Ectodermal cell (in vitro differentiated cells): ENCODE results near the gene TMEM106C.
A peak's percentile ranks its signal among the peaks of the same experiment; 100 is the strongest.
"Not testable (repeated sequence)": the region's sequence is repeated elsewhere in the genome, so short reads cannot be mapped to it uniquely, and the experiment has no call there.

Experiments
- H3K27ac ChIP-seq: 2 replicates; pipeline ENCODE4 v1.7.0; 2013; ENCODE audit warnings: mild to moderate bottlenecking, low read depth, low read length; ENCODE audit not compliant: insufficient read depth, poor library complexity, severe bottlenecking
- H3K27me3 ChIP-seq: 2 replicates; pipeline ENCODE4 v1.7.0; 2013; ENCODE audit warnings: mild to moderate bottlenecking, low read length; ENCODE audit not compliant: insufficient read depth, control insufficient read depth, poor library complexity, severe bottlenecking
- H3K36me3 ChIP-seq: one replicate; pipeline ENCODE4 v1.7.0; 2013; ENCODE audit warnings: low read length; ENCODE audit not compliant: control insufficient read depth, insufficient read depth
- H3K4me1 ChIP-seq: one replicate; pipeline ENCODE4 v1.7.0; 2013; ENCODE audit warnings: low read length; ENCODE audit not compliant: control insufficient read depth, insufficient read depth
- H3K4me3 ChIP-seq: 2 replicates; pipeline ENCODE4 v1.7.0; 2013; ENCODE audit warnings: low read depth, low read length, control low read depth; ENCODE audit not compliant: insufficient read depth
- H3K9me3 ChIP-seq: 2 replicates; pipeline ENCODE4 v1.7.0; 2013; ENCODE audit warnings: mild to moderate bottlenecking, low read length, moderate library complexity; ENCODE audit not compliant: control insufficient read depth
- WGBS, 2 experiments: methylation state at CpG; one replicate each; pipeline ENCODE4 v1.1.7; 2013; ENCODE audit warnings: missing lambda C conversion rate in 2 of 2; 5-methylcytosine and 5-hydroxymethylcytosine counted together

Gene TMEM106C

DNA sequence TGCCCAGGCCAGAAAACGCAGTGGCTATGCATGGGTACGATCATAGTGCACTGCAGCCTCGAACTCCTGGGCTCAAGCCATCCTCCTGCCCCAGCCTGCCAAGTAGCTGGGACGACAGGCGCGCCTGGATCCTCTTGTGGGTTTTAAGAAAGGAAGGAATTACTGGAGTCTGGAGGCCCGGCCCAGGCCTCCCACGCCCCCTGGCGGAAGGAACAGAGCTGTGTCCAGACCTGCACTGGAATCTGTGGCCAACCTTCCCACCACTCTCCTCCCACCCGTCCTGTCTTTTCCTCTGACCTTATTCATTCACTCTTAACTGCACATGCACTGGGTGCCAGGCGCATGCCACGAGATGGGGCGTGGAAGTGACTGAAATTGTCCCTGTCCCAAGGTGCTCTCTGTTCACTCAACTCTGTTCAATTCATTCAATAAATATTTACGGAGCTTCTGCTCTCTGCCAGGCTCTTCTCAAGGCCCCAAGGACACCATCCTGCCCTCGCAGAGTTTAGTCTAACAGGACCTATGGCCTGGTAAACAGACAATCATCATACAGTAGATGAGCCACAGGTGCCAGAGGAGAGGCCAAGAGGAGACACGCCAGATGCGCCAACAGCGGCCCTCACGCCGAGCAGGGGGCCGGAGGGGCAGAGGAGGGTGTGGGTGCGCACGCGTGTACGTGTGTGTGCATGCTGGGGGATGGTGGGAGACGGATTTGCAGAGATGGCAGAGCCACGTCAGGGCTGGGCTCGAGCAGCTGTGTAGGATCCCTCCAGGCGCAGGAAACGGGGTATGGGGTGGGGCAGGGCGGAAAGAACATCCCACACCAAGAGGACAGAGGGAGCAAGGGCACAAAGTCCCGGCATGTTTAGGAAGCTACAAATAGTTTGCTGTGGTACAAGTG, 13.7 kb upstream of the TMEM106C start:
- Histone ChIP-seq H3K36me3 (no peaks in the 10 kb centered on the region), H3K27me3 (no peaks in the 10 kb centered on the region), H3K27ac (no peak overlapping the region), H3K9me3 (no peaks in the 10 kb centered on the region), H3K4me1 (no peaks in the 10 kb centered on the region), H3K4me3 (no peak overlapping the region)
- WGBS, 2 experiments = 64% methylated on average over 32 of the region's 32 CpGs

DNA sequence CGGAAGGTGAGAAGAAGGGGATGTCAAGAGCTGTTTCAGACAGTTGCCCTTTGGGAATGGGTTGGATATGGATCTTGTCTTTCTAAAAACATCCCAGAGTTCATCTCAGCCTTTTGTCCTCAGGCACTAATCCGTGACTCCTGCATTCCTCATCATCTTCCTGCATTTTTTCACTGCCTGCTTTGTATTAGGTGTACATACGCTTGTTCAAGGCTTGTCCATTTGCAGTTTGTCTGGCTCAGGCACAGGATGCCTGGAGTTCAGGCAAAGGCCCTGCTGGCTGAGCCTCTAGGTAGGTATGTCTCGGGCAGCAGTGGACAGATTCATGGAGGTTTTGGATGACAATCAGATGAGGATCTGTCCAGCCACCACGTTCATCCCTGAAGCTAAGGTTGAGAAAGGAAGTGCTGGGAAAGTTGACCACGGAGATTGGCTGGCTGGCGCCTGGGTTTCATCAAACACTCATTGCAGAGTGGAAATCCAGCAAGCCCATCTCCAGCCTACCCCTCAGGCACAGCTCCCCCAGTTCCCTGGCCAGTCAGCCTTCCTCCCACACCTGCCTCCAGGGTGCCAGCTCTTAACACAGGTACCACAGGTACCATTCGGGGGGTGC, 12.4 kb upstream of the TMEM106C start:
- no peaks in the 10 kb centered on the region for H3K9me3 ChIP-seq
- H3K4me3 ChIP-seq = no peak overlapping the region
- H3K4me1 ChIP-seq = no peaks in the 10 kb centered on the region
- H3K27ac ChIP-seq = no peak overlapping the region
- WGBS, 2 experiments = 87 to 89% methylated on average over 8 of the region's 8 CpGs
- H3K27me3 ChIP-seq = no peaks in the 10 kb centered on the region
- no peaks in the 10 kb centered on the region for H3K36me3 ChIP-seq

DNA sequence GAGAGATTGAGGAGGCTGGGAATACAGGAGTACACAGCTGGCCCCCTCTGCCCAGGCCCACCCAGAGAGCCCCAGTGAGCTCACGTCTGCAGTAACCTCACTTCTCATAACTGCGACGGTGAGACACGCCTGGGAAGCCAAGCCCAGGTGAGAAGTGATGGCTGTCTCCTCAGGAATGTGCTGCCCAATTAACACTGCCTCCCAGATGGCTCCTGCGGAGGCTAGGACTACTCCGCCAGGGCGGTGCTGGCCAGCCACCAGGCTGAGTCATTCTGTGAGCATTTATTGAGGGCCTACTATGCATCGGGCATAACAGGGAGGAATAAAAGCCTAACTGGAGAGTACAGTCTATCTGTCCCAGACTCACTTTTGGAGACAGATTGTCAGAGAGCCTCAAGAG, 9.3 kb upstream of the TMEM106C start:
- no peak overlapping the region for H3K4me3 ChIP-seq
- H3K27ac ChIP-seq = no peak overlapping the region
- peaks cover 2% of the 10 kb centered on the region for H3K9me3 ChIP-seq
- no peaks in the 10 kb centered on the region for H3K36me3 ChIP-seq
- H3K27me3 ChIP-seq = no peaks in the 10 kb centered on the region
- no peaks in the 10 kb centered on the region for H3K4me1 ChIP-seq
- 90 to 93% methylated on average over 8 of the region's 8 CpGs for WGBS, 2 experiments

- no peak overlapping the region for H3K4me3 ChIP-seq
- no peaks in the 10 kb centered on the region for H3K27me3 ChIP-seq
- no peak overlapping the region for H3K27ac ChIP-seq
- H3K9me3 ChIP-seq = peaks cover 2% of the 10 kb centered on the region
- no peaks in the 10 kb centered on the region for H3K36me3 ChIP-seq
- WGBS, 2 experiments = 89 to 90% methylated on average over 4 of the region's 4 CpGs
- no peaks in the 10 kb centered on the region for H3K4me1 ChIP-seq
Measured at GRCh38 chr12:47954467-47955045, 8.8 kb upstream of the TMEM106C start.

DNA sequence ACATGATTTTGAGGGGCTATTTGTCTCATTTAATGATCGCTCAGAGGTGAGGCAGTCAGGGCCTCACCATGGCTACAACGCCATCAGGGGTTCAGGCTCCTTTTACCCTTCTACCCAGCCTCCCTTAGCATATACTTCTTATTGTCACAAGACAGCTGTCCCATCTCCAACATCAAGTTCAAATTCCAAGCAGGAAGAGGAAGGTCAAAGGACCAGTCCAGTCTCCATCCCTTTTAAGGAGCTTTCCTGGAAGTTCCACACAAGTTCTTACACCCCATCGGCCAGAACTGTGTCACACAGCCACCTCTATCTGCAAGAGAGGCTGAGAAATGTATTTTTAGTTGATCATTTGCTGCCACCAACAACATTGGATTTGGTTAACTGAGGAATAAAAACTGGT, 8.3 kb upstream of the TMEM106C start:
- Histone ChIP-seq H3K4me1 (no peaks in the 10 kb centered on the region), H3K4me3 (no peak overlapping the region), H3K27ac (no peak overlapping the region), H3K36me3 (no peaks in the 10 kb centered on the region), H3K9me3 (peaks cover 2% of the 10 kb centered on the region), H3K27me3 (no peaks in the 10 kb centered on the region)
- 92 to 98% methylated on average over 3 of the region's 3 CpGs for WGBS, 2 experiments

DNA sequence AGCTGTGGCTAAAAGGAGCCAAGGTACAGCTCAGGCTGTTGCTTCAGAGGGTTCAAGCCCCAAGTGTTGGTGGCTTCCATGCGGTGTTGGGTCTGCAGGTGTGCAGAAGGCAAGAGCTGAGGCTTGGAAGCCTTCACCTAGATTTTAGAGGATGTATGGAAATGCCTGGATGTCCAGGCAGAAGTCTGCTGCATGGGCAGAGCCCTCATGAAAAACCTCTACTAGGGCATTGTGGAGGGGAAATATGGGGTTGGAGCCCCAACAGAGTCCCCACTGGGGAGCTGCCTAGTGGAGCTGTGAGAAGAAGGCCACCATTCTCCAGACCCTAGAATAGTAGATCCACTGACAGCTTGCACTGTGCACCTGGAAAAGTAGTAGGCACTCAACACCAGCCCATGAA, 5.7 kb upstream of the TMEM106C start:
- H3K9me3 ChIP-seq, H3K27ac ChIP-seq, H3K36me3 ChIP-seq, H3K4me3 ChIP-seq, H3K4me1 ChIP-seq: not testable (repeated sequence)
- WGBS, 2 experiments = 93% methylated on average over 1 of the region's 1 CpG
- peaks cover 16% of the 10 kb centered on the region for H3K27me3 ChIP-seq

DNA sequence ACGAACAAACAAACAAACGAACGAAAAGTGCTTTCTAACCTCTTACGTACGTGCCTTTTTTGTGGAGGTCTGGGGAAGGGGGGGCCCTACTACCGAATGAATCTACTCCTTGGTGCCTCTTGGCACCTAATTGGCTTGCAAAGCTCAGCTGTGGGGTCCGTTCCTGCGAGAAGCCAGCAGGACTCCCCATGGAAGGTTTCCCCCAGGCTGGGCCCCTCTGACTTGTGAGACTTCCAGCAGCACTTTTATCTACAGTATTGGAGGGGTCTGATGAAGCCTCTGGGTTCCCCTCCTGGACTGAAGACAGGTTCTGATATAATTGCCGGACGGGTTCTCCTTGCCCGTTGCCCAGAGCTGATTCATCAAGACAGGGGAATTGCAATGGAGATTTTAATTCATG, 1.2 kb upstream of the TMEM106C start:
- no peaks in the 10 kb centered on the region for H3K36me3 ChIP-seq
- 88 to 94% methylated on average over 11 of the region's 11 CpGs for WGBS, 2 experiments
- peaks cover 11% of the 10 kb centered on the region for H3K4me1 ChIP-seq
- no peak overlapping the region for H3K27ac ChIP-seq
- H3K4me3 ChIP-seq = no peak overlapping the region
- peaks cover 2% of the 10 kb centered on the region for H3K9me3 ChIP-seq
- H3K27me3 ChIP-seq = peaks cover 42% of the 10 kb centered on the region

DNA sequence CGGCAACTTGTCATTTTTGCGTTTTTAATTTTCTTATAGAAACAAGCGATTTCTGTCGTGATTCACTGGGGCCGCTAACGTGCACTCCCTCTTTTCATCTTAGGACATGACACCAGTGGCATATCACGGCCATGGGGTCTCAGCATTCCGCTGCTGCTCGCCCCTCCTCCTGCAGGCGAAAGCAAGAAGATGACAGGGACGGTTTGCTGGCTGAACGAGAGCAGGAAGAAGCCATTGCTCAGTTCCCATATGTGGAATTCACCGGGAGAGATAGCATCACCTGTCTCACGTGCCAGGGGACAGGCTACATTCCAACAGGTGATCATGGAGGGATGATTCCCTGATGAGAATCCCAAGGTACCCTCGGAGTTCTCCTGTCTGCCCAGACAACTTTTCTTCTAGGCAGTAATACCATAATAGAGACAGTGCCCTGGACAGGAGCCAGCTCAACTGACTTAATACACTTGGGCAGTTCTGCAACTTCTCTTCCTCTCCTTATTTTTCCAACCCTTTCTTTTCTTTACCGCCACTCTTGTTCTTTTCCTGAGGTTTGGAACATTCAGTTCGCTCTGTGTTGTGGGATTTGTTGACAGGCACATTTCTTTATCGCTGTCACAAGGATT, 821 bp downstream of the TMEM106C start:
- H3K27ac ChIP-seq = no peak overlapping the region
- H3K4me1 ChIP-seq = peaks cover 11% of the 10 kb centered on the region
- H3K4me3 ChIP-seq = peak overlapping the region; percentile 66
- 21 to 23% methylated on average over 18 of the region's 18 CpGs for WGBS, 2 experiments
- peaks cover 42% of the 10 kb centered on the region for H3K27me3 ChIP-seq
- H3K9me3 ChIP-seq = no peaks in the 10 kb centered on the region
- H3K36me3 ChIP-seq = no peaks in the 10 kb centered on the region

DNA sequence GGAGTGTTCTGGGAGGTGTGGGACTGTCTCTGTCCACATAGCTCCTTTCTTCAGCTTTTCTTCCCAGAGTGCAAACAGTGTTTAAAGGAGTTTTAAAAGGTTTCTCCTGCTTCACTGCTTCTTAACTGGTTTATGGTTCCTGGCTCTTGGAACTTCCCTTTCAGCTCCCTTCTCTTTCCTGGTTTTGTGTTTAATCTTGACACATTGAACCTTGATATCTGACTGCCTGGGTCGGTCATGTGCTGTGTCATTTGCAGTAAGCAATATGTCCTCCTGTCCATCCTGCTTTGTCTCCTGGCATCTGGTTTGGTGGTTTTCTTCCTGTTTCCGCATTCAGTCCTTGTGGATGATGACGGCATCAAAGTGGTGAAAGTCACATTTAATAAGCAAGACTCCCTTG, 2.2 kb downstream of the TMEM106C start:
- Histone ChIP-seq H3K9me3 (no peaks in the 10 kb centered on the region), H3K4me1 (peaks cover 11% of the 10 kb centered on the region), H3K4me3 (no peak overlapping the region), H3K27me3 (peaks cover 42% of the 10 kb centered on the region), H3K27ac (no peak overlapping the region), H3K36me3 (no peaks in the 10 kb centered on the region)
- WGBS, 2 experiments = 94 to 96% methylated on average over 3 of the region's 3 CpGs
